ENCODE data around the gene DENND1A.

Gene DENND1A

DNA sequence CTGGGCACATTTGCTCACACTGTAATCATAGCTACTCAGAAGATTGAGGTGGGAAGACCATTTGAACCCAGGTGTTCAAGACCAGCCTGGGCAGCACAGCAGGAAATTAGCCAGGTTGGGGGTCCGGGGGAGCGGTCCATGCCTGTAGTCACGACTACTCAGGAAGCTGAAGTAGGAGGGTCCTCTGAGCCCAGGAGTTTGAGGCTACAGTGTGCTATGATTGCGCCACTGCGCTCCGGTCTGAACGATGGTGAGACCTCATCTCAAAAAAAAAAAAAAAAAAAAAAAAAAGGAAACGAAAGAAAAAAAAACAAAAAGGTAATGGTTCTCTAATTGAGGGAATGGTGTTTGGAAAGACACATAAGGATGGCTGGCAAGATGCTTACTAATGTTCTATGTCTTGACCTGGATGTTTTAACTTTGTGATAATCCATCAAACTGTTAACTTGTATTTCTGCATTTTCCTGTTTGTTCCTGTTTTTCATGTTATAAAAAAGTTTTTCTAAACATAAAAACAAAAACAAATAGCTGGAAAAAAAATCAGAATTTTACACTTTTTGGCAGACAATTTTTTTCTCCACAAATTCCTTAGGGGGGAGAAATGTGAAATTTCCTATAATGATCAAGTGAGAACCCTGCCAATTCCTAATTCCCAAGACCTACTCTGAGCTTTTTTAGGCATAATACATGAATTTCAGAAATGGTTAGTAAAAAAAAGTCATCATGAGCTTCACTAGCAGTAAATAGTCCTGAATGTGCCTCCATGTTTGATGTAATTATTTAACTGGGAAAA lies 96.9 kb downstream of the DENND1A start:
- TF ChIP-seq, protein P1, sequence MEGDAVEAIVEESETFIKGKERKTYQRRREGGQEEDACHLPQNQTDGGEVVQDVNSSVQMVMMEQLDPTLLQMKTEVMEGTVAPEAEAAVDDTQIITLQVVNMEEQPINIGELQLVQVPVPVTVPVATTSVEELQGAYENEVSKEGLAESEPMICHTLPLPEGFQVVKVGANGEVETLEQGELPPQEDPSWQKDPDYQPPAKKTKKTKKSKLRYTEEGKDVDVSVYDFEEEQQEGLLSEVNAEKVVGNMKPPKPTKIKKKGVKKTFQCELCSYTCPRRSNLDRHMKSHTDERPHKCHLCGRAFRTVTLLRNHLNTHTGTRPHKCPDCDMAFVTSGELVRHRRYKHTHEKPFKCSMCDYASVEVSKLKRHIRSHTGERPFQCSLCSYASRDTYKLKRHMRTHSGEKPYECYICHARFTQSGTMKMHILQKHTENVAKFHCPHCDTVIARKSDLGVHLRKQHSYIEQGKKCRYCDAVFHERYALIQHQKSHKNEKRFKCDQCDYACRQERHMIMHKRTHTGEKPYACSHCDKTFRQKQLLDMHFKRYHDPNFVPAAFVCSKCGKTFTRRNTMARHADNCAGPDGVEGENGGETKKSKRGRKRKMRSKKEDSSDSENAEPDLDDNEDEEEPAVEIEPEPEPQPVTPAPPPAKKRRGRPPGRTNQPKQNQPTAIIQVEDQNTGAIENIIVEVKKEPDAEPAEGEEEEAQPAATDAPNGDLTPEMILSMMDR (IDR thresholded peaks at IDR 0.05; ENCODE audit: control insufficient read depth, extremely low read depth, insufficient read depth): no peak
- H3K4me3 ChIP-seq (ENCODE audit: low read depth, low read length): no peak overlapping the region
- DNase-seq (ENCODE audit: low read depth): no peak

DNA sequence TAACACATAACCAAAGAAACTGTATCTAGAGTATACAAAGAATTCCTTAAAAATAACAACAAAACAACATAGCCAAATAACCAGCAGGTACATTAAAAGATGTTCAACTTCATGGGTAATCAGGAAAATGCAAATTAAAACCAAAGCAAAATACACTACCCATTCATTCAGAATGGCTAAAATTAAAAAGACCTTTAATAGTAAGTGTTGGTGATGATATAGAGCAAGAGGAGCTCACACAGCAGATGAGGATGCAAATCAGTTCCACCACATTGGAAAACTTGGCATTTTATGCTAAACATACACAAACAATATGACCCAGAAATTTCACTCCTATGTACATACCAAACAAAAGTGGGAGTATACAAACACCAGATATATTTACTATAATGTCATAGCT lies 97.8 kb downstream of the DENND1A start:
- TF ChIP-seq, protein P1 (IDR thresholded peaks at IDR 0.05; ENCODE audit: control insufficient read depth, extremely low read depth, insufficient read depth): no peak
- DNase-seq (ENCODE audit: low read depth): no peak
- H3K4me3 ChIP-seq (ENCODE audit: low read depth, low read length): no peak overlapping the region

DNA sequence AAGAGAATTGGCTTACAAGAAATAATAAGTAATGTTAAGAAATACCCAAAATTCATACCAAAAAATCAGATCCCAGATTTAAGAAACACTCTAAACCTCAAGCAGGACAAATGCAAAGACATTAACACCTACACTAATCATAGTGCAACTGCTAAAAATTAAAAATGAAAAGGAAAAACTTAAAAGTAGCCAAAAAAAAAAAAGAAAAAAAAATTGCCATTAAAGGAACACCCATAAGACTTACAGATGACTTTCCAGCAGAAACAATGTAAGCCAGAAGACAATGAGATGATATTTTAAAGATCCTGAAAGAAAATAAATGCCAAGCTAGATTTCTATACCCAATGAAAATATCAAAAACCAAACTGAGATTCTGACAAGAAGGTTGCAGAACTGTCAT lies 101.5 kb downstream of the DENND1A start:
- TF ChIP-seq, protein P1 (IDR thresholded peaks at IDR 0.05; ENCODE audit: control insufficient read depth, extremely low read depth, insufficient read depth): no peak

DNA sequence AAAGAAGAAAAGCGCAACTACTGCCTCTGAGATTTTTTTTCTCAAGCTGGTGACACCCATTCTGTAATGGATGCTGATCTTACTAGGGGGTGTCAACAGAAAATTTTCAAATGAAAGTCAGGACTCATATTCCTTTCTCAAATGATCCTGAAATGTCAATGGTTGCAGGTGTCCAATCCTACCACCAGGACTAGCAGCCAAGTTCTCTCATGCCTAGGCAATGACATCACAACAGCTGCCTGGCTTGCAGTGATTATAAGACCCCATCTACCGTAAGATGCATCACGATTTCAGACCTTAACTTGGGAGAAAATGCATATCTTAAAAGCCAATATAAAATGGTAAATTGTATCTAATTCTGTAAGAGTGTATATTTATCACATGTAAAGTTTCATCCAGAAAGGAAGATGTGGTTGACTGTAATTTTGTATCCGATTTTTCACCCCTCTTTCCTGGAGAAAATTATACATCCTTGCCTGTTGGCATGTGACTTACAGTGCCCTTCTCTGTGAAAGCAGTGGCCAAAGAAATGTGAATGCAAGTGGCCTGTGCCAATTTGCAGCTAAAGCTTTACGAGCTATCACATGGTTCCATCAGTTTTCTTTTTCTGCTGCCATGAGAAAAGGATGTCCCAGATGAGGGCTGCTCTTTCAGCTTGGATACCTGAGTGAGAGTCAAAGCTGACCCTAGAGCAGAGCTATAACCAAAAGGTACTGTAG lies 104.4 kb downstream of the DENND1A start:
- TF ChIP-seq, protein P1 (IDR thresholded peaks at IDR 0.05; ENCODE audit: control insufficient read depth, extremely low read depth, insufficient read depth): no peak
- no peak overlapping the region for H3K4me3 ChIP-seq (ENCODE audit: low read depth, low read length)
- DNase-seq (ENCODE audit: low read depth): no peak

More for the DNA sequence above, 101.5 kb downstream of the DENND1A start:
- no peak overlapping the region for H3K4me3 ChIP-seq (ENCODE audit: low read depth, low read length)
- DNase-seq (ENCODE audit: low read depth): no peak

DNA sequence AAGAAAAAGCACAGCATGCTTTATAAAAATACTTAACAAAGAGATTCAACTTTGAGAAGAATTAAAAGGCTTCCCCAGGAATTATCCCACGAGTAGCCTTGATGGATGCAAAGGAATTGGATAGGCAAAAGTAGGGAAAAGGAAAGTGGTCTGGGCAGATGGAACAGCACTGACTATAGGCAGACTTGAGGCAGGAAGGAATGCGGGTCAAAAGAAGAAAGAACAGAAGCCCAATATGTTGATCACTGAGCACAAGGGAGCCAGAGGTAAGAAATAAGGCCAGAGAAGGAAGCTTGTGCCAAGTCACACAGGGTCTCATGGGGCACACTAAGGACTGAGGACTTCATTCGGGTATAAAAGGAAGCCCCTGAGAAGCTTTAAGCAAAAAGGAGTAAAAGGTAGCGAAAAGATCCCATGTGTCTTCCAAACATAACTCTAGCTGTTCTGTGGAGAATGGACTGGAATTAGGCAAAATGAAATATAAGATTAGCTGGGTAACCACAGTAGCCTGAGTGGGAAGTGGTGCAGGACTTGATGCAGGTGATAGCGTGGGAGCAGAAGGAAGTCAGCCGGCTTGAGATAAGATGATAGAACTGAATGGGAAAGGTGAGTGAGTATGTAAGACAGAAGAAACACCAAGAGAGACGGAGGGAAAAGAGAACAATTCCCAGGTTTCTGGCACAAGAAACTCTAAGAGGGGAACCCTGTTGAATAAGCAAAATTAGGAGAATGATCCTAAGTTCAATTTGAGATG lies 106.6 kb downstream of the DENND1A start:
- TF ChIP-seq, protein P1 (IDR thresholded peaks at IDR 0.05; ENCODE audit: control insufficient read depth, extremely low read depth, insufficient read depth): no peak
- H3K4me3 ChIP-seq (ENCODE audit: low read depth, low read length): no peak overlapping the region
- DNase-seq (ENCODE audit: low read depth): no peak

DNA sequence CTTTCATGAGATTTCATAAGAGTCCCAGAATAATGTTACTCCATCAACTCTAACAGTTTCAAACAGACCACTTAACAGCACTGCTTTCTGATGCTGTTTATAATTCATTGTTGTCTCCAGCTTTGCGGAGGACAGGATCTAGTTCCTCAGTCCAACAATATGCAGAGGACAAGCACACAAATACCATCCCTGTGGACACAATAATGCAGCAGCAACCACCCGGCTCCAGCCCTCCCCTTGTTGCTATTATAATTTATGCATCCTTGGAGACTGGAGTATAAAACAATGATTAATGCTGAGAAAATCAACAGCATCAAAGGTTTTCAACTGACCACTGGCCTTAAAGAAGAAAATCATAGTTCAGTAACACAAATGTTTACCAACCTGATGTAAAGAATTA lies 108.3 kb downstream of the DENND1A start:
- H3K4me3 ChIP-seq (ENCODE audit: low read depth, low read length): peak overlapping the region; percentile 14
- no peak for DNase-seq (ENCODE audit: low read depth)
- TF ChIP-seq, protein P1 (IDR thresholded peaks at IDR 0.05; ENCODE audit: control insufficient read depth, extremely low read depth, insufficient read depth): no peak

All from LNCaP clone FGC (cell line).